Endothelial cell (in vitro differentiated cells): ENCODE data around the gene TAF13. TPM values are rescaled to one million over a fixed set of nuclear protein-coding genes. Genes with fewer than 3 reads are reported as not detected.
A peak's percentile ranks its signal among the peaks of the same experiment; 100 is the strongest.

Experiments used
- DNase-seq: peaks from one replicate; pipeline ENCODE4 v3.0.0; 2021; ENCODE audit warnings: low spot score
- H3K27ac Mint-ChIP-seq: one replicate; pipeline ENCODE4 v1.8.0; 2021; ENCODE audit warnings: mixed read lengths, inconsistent platforms; ENCODE audit not compliant: unreplicated experiment
- H3K27me3 Mint-ChIP-seq: one replicate; pipeline ENCODE4 v1.8.0; 2021; ENCODE audit warnings: mild to moderate bottlenecking, moderate library complexity, mixed read lengths, inconsistent platforms; ENCODE audit not compliant: unreplicated experiment
- H3K36me3 Mint-ChIP-seq: one replicate; pipeline ENCODE4 v1.8.0; 2021; ENCODE audit warnings: mild to moderate bottlenecking, low read depth, mixed read lengths, inconsistent platforms; ENCODE audit not compliant: unreplicated experiment
- H3K4me1 Mint-ChIP-seq: one replicate; pipeline ENCODE4 v1.8.0; 2021; ENCODE audit warnings: mild to moderate bottlenecking, mixed read lengths, inconsistent platforms; ENCODE audit not compliant: unreplicated experiment
- H3K4me3 Mint-ChIP-seq: one replicate; pipeline ENCODE4 v1.8.0; 2021; ENCODE audit warnings: mild to moderate bottlenecking, mixed read lengths, inconsistent platforms; ENCODE audit not compliant: unreplicated experiment
- H3K9me3 Mint-ChIP-seq: one replicate; pipeline ENCODE4 v1.8.0; 2021; ENCODE audit warnings: mixed read lengths, inconsistent platforms; ENCODE audit not compliant: unreplicated experiment
- CTCF ChIP-seq: fragments of 200-600 bp; sonication (generic); IDR thresholded peaks from one replicate; pipeline ENCODE4 v1.5.0; 2021; ENCODE audit warnings: antibody characterized with exemption; ENCODE audit not compliant: unreplicated experiment
- total RNA-seq: library from RNA; stranded (reverse); fragmentation: NEBNext Ultra II Directional; extraction: Animal tissue kit (Norgen Biotek cat#: 25700); gene quantifications from one replicate; pipeline ENCODE4 v1.2.1, GENCODE V29; 2021; ENCODE audit not compliant: unreplicated experiment

The TAF13 gene
- total RNA-seq, 1 donor from 2014 or later = 33.7 TPM

GRCh38 chr1:109104364-109105151 is 28.8 kb upstream of the TAF13 start:
- Mint-ChIP-seq H3K9me3 (no peaks in the 10 kb centered on the region), H3K27ac (no peak overlapping the region), H3K4me1 (peaks cover 3% of the 10 kb centered on the region), H3K36me3 (peaks cover 4% of the 10 kb centered on the region), H3K4me3 (no peak overlapping the region), H3K27me3 (peaks cover 13% of the 10 kb centered on the region)
- TF ChIP-seq CTCF = no peak
- no peak for DNase-seq

DNA sequence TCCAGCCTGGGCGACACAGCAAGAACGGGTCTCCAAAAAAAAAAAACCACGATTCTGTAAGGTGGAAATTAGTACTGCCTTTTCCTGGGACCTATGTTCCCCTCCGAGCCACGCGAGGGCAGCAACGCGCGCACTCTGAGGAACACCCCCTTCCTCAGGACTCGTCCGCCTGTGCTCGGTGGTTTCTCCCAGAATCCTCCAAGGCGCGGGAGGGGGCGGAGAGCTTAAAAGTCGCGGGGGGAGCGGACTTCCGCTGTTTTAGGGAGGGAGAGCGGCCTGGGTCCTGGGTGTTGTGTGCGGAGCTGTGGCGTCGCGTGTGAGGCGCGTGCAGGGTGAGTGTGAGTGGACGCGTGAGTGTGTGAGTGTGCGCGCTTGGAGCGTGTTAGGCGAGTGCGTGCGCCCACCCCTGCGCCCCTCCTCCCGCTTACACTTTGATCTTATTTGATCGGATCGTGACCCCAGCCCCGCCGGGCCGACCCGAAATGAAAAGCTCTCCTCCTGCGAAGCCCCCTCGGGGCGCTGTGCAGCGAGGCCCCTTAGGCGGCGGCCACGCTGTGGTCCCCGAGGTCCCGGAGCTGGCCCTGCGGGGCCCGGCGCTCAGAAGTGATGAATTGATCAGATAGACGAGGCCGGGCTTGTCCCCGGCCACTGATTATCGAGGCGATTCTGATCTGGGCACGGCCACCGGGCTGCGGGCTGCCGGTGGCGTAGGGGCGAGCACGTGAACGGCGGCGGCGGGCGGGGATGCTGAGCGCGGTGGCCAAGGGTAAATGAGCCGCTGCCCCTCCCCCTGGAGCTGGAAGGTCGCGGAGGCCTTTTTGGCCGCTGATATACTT is 24.4 kb upstream of the TAF13 start:
- H3K4me3 Mint-ChIP-seq = peak overlapping the region; percentile 99
- H3K27ac Mint-ChIP-seq = peak overlapping the region; percentile 95
- TF ChIP-seq CTCF = peak; percentile 48
- H3K9me3 Mint-ChIP-seq = no peaks in the 10 kb centered on the region
- H3K4me1 Mint-ChIP-seq = peaks cover 3% of the 10 kb centered on the region
- peaks cover 9% of the 10 kb centered on the region for H3K27me3 Mint-ChIP-seq
- DNase-seq = peak; percentile 94
- peaks cover 4% of the 10 kb centered on the region for H3K36me3 Mint-ChIP-seq

GRCh38 chr1:109096120-109096519 is 20.3 kb upstream of the TAF13 start:
- H3K4me3 Mint-ChIP-seq = no peak overlapping the region
- H3K9me3 Mint-ChIP-seq = no peaks in the 10 kb centered on the region
- H3K4me1 Mint-ChIP-seq = peaks cover 22% of the 10 kb centered on the region
- peaks cover 6% of the 10 kb centered on the region for H3K27me3 Mint-ChIP-seq
- no peak for TF ChIP-seq CTCF
- H3K36me3 Mint-ChIP-seq = peaks cover 9% of the 10 kb centered on the region
- no peak overlapping the region for H3K27ac Mint-ChIP-seq
- DNase-seq = no peak

- peaks cover 12% of the 10 kb centered on the region for H3K36me3 Mint-ChIP-seq
- H3K27me3 Mint-ChIP-seq = peaks cover 4% of the 10 kb centered on the region
- no peak for TF ChIP-seq CTCF
- peaks cover 24% of the 10 kb centered on the region for H3K4me1 Mint-ChIP-seq
- H3K9me3 Mint-ChIP-seq = no peaks in the 10 kb centered on the region
- H3K27ac Mint-ChIP-seq = no peak overlapping the region
- no peak for DNase-seq
- no peak overlapping the region for H3K4me3 Mint-ChIP-seq
These were observed 19.8 kb upstream of the TAF13 start for GRCh38 chr1:109095631-109096030.

DNA sequence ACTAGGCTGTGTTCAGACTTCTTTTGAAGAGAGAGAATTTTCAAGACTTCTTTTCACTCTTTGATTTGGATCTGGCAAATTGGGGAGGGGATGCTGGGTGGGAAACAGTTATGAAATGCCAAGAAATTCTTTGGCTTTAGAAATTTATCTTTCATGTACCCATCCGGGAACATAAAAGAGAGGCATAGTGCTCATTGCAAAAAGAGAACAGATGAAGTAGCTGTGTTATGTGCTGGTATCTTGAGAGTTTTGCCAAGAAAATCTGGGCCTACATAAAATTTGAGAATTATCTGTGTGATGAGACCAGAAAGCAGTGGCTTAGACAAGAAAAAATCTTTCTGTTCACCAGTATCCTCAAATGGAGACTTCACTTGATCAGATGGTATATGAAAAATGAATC is 19.1 kb upstream of the TAF13 start:
- no peak for TF ChIP-seq CTCF
- Mint-ChIP-seq H3K27me3 (peaks cover under 1% of the 10 kb centered on the region), H3K4me1 (peaks cover 28% of the 10 kb centered on the region), H3K4me3 (no peak overlapping the region), H3K9me3 (no peaks in the 10 kb centered on the region), H3K36me3 (peaks cover 14% of the 10 kb centered on the region), H3K27ac (no peak overlapping the region)
- DNase-seq = no peak
